ENCODE data around the gene OR10S1. TPM values are rescaled to one million over a fixed set of nuclear protein-coding genes. Genes with fewer than 3 reads are reported as not detected.

The OR10S1 gene
- total and polyA plus RNA-seq, 9 donors, result not detected

DNA sequence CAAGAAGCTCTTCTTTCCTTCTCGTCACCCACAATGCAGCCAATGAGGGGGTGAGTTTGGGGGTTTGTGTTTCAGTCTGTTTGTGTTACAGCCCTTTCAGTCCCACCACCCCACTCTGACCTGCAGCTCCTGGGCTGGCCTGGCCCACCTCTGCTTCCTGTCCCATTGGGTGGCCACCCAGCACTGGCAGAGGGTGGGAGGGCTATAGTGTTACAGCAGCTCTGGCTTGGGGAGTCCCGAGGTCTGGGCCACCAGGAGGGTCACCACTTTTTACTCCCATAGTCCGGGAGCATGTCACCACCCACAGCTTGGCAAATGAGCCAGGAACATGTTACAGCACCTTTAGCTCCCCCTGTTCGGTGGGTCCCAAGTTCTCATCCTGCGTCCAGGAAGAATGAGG, 1.7 kb upstream of the OR10S1 start:
- WGBS, 3 donors, result 79 to 85% (median 82%) methylated on average over 5 of the region's 5 CpGs
- intact Hi-C loops (cut with DNase I), result no loop called here
- no peaks in the 10 kb centered on the region for H3K36me3 ChIP-seq
- no peak for DNase-seq
- H3K9me3 ChIP-seq, result no peaks in the 10 kb centered on the region
- no peak overlapping the region for H3K27ac ChIP-seq
- TF ChIP-seq EP300 (IDR thresholded peaks at IDR 0.05), result no peak
- TF ChIP-seq, protein P1, sequence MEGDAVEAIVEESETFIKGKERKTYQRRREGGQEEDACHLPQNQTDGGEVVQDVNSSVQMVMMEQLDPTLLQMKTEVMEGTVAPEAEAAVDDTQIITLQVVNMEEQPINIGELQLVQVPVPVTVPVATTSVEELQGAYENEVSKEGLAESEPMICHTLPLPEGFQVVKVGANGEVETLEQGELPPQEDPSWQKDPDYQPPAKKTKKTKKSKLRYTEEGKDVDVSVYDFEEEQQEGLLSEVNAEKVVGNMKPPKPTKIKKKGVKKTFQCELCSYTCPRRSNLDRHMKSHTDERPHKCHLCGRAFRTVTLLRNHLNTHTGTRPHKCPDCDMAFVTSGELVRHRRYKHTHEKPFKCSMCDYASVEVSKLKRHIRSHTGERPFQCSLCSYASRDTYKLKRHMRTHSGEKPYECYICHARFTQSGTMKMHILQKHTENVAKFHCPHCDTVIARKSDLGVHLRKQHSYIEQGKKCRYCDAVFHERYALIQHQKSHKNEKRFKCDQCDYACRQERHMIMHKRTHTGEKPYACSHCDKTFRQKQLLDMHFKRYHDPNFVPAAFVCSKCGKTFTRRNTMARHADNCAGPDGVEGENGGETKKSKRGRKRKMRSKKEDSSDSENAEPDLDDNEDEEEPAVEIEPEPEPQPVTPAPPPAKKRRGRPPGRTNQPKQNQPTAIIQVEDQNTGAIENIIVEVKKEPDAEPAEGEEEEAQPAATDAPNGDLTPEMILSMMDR (IDR thresholded peaks at IDR 0.05), result no peak
- TF ChIP-seq POLR2A (IDR thresholded peaks at IDR 0.05), result no peak
- no peaks in the 10 kb centered on the region for H3K4me1 ChIP-seq (ENCODE audit: insufficient read depth)
- no peak overlapping the region for H3K4me3 ChIP-seq
- no peaks in the 10 kb centered on the region for H3K27me3 ChIP-seq

DNA sequence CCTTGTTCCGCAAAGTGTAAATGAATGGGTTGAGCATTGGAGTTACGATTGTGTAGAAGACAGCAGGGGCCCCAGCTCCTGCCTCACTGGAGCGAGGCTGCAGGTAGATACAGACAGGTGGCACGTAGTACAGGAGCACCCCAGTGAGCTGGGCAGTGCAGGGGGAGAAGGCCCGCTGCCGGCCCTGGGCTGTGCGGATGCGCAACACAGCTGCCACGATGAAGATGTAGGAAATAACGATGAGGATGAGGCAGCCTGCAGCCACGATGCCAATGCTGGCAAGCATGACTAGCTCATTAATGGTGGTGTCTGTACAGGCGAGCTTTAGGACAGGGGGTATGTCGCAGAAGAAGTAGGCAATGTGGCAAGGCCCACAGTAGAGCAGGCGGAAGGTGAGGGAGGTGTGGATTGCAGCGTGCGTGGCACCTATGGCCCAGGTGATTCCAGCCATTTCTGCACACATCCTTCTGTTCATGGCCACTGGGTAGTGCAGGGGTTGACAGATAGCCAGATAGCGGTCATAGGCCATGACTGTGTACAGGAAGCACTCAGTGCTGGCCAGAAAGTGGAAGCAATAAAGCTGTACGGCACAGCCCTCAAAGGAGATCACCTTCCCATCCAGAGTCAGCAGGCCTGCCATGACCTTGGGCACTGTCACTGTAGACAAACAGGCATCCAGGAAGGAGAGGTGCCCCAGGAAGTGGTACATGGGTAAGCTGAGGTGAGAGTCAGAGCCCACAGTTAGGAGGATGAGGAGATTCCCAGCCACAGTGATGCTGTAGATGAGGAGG, 616 bp downstream of the OR10S1 start:
- TF ChIP-seq POLR2A (IDR thresholded peaks at IDR 0.05) (no peak), EP300 (IDR thresholded peaks at IDR 0.05) (no peak)
- TF ChIP-seq, protein P1 (IDR thresholded peaks at IDR 0.05), result no peak
- Histone ChIP-seq H3K27me3 (no peaks in the 10 kb centered on the region), H3K27ac (no peak overlapping the region), H3K36me3 (no peaks in the 10 kb centered on the region), H3K4me1 (ENCODE audit: insufficient read depth) (no peaks in the 10 kb centered on the region), H3K9me3 (no peaks in the 10 kb centered on the region), H3K4me3 (no peak overlapping the region)
- intact Hi-C loops (cut with DNase I), result no loop called here
- DNase-seq, result no peak
- 86 to 92% (median 90%) methylated on average over 18 of the region's 18 CpGs for WGBS, 3 donors

GRCh38 chr11:123973816-123974215, 3.8 kb downstream of the OR10S1 start:
- intact Hi-C loops (cut with DNase I), result no loop called here
- Histone ChIP-seq H3K4me3 (no peak overlapping the region), H3K27me3 (no peaks in the 10 kb centered on the region), H3K36me3 (no peaks in the 10 kb centered on the region), H3K9me3 (no peaks in the 10 kb centered on the region), H3K27ac (no peak overlapping the region), H3K4me1 (ENCODE audit: insufficient read depth) (no peaks in the 10 kb centered on the region)
- DNase-seq, result no peak
- TF ChIP-seq POLR2A (IDR thresholded peaks at IDR 0.05) (no peak), EP300 (IDR thresholded peaks at IDR 0.05) (no peak)
- TF ChIP-seq, protein P1 (IDR thresholded peaks at IDR 0.05), result no peak
- WGBS, 3 donors, result 77 to 90% (median 86%) methylated on average over 1 of the region's 1 CpG

- no peak overlapping the region for H3K4me3 ChIP-seq
- intact Hi-C loops (cut with DNase I), result no loop called here
- H3K9me3 ChIP-seq, result no peaks in the 10 kb centered on the region
- no peaks in the 10 kb centered on the region for H3K27me3 ChIP-seq
- no peaks in the 10 kb centered on the region for H3K36me3 ChIP-seq
- H3K4me1 ChIP-seq (ENCODE audit: insufficient read depth), result no peaks in the 10 kb centered on the region
- TF ChIP-seq EP300 (IDR thresholded peaks at IDR 0.05) (no peak), POLR2A (IDR thresholded peaks at IDR 0.05) (no peak)
- TF ChIP-seq, protein P1 (IDR thresholded peaks at IDR 0.05), result no peak
- DNase-seq, result no peak
- no peak overlapping the region for H3K27ac ChIP-seq
Measured at GRCh38 chr11:123956752-123957151, 20.8 kb downstream of the OR10S1 start.
